Middle frontal gyrus (tissue), 1 donor: Measurements from ENCODE around the gene LANCL2.
"Not testable (repeated sequence)": the region's sequence is repeated elsewhere in the genome, so short reads cannot be mapped to it uniquely, and the experiment has no call there.

Experiments used
- DNase-seq: peaks from one replicate; pipeline ENCODE4 v3.0.0-alpha.2; 2015; ENCODE audit warnings: low spot score; ENCODE audit errors: extremely low spot score

LANCL2 gene, protein sequence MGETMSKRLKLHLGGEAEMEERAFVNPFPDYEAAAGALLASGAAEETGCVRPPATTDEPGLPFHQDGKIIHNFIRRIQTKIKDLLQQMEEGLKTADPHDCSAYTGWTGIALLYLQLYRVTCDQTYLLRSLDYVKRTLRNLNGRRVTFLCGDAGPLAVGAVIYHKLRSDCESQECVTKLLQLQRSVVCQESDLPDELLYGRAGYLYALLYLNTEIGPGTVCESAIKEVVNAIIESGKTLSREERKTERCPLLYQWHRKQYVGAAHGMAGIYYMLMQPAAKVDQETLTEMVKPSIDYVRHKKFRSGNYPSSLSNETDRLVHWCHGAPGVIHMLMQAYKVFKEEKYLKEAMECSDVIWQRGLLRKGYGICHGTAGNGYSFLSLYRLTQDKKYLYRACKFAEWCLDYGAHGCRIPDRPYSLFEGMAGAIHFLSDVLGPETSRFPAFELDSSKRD

DNA sequence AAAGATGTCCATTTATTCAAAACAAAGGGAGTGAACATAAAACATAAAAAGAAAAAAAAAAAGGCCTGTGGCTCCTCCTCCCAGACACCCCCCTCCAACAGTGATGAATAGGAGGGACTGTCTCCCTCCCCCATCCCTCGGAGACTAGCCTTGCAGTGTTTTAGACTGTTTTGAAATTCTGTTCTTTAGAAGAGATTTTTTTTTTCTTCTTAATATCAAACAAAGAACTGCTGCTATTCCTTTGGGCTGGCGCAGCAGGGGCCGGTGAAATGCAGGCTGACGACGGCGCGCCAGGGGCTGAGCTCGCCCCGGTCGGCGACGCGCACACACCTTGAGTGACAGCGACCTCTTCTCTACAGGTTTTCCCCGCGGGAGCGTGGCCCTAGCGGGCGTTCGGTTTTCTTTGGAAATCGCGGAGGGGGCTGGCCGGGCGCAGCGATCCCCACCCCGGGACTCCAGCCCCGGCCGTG lies at the start of gene LANCL2:
Gene LANCL2, plus strand, starts transcription at position 133 of the 470 bp plus-strand sequence. CDS start 689 bp downstream, outside the sequence.
- no peak for DNase-seq

DNA sequence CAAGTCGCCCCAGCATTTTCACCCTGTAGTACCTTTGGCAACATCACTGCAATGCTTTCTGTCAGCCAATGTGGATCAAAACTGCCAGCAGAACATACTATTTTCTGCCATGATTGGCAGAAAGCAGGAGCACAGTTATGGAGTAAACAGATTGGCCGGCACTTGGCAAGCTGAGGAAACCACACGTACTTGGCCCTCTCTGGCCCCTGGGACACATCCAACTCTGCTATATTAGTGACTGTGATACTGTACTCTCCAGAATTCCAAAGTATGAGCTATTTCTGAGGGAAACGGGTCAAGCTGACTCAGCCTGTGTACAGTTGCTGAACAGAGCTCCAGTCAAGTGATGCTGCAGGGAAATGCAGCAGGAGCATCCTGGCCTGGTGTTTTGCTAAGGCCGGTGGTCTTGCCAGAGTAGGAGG lies 39.8 kb upstream of the LANCL2 start:
- DNase-seq: no peak

DNA sequence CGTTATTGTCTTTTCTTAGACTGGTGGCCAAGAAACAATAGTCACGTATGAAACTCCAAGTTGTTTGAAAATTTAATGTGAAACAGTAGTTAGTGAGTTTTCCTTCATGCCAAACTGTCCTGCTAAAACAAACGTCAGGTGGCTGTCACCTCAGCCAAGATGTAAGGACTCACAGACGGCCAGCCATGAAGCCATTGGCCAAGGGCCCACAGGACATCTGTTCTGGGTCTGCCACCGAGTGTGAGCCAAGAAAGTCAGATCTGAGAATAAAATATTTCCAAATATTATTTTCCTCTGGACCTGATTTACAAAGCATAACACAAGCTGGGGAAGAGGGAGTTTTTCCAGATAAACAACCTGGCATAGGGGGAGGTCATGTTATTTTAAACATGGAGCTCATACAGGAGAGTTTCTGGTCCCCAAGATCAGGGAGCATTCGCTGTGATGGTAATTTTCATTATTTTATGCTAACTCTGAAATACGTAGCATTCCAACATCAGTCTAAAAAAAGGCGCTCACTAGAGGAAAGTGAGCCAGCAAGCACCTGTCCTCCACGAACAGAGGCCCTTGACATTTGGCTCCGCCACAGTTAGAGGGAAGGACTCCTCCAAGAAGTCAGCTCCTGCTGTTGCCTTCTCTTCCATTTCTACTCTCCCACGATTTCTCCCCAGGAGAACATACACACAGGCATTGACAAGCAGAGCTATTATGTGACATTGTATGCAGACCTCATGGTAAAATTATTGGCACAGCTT lies 38.9 kb upstream of the LANCL2 start:
- no peak for DNase-seq

DNA sequence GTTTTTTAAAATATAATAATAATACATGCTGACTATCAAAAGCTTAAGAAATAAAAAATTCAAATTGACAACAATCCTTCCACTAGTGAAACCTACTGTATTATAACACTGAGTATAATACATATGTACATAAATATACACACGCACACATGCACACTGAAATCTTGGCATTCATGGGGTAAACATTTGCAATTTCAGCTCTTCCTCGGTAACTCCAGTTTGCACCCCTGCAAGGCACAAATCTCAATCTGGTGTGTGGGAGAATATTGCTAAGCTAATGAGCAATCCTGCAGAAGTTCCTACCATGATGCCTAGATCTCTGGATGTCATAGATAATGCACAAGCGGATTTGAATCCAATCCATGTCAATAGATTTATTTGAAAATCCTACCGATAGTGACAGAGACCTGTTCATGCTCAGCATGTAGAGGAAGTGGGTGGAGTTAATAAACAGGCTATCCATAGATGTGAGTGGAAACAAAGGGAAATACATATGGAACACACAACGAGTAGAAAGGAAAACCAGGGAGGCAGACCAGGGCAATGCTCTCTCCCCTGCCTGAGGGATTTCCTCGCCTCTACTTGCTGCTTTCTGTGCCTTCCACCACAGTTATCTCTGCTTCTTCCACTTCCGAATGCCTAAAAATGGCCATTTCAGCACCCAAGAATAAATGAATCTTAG lies 38.1 kb upstream of the LANCL2 start:
- no peak for DNase-seq

DNA sequence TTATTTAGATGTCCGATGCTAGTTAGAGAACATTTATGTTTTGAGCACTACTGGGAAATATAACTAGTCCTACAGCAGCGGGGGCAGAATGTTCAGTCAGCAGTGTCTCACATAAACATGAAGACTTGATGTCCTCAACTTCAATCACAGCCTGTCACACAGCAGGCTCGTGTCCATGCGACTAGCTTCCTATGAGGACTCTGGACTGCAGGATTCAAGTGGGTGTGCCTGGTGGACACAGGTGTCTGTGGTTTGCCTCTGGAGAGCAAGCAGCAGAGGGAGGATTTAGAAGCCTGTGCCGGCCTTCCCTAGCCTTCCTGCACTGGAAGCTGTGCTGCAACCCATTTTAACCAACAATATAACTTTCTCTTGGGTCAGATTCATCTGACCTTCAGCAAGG lies 30.0 kb upstream of the LANCL2 start:
- DNase-seq: no peak

DNA sequence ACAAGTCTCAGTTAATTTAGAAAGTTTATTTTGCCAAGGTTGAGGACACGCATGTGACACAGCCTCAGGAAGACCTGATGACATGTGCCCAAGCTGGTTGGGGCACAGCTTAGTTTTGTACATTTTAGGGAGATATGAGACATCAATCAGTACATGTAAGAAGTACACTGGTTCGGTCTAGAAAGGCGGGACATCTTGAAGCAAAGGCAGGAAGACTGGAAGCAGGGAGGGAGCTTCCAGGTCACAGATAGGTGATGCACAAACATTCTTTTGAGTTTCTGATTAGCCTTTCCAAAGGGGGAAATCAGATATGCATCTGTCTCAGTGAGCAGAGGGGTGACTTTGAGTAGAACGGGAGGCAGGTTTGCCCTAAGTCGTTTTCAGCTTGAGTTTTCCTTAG lies 29.4 kb upstream of the LANCL2 start:
- no peak for DNase-seq

DNA sequence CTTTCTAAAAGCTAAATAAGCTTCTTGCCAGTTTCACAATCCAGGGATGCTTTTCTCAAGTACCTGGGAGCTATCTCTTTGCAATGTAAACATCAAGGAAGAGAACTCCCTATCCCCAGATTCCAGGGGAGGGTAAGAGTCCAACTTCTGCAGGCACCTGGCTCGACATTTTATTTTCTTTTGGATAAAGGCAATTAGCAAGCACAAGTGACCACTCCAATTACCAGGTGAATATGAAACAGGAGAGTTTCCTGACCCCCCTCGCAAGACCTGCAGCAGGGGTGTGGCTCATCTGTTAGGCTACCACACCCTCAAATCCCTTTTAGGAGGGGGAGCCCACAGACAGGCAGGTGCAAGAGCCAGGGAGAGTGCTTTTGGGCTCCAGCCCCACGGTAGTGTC lies 28.6 kb upstream of the LANCL2 start:
- no peak for DNase-seq

DNA sequence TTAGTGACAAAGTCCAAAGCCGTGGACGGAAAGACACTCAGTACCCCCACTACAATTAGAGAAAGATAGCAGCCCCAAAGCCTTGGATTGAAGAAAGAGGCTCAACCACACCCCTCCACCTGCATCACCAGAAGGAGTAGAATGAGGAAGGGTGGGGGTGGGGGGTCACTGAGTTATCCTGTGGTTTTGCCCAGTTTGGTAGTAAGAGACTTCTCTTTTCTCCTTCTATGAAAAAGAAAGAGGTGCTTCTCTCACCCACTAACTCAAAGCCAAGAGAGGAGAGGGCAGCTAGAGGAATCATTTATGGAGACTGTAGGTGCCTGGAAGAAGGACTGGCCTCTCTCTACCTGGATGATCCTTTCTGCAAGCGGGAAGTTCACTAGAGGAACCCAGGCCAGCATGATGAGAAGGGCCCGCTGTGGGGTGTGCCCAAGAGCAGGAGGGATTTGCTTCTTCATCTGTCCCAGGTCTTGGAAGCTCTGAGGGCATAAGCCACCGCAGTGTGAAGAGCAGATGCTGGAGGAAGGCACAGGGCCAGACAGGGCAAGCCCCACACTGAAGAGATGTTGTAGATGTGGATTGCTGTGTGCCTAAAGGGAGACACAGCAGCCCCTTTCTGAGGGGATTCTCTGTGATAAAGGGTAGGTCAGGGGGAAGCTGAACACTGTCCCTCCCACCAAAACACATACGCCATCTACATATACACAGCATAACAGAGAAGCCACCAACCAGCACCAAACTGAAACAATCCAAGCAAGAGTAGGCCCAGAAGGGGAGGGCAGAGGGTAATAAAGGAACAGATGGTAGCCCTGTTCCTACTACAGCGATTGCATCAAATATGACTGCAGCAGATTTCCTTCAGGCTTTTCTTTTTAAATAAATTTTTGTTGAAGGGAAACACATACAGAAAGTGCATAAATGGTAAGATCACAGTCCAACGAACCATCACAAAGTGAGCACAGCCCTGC lies 25.8 kb upstream of the LANCL2 start:
- DNase-seq: no peak

DNA sequence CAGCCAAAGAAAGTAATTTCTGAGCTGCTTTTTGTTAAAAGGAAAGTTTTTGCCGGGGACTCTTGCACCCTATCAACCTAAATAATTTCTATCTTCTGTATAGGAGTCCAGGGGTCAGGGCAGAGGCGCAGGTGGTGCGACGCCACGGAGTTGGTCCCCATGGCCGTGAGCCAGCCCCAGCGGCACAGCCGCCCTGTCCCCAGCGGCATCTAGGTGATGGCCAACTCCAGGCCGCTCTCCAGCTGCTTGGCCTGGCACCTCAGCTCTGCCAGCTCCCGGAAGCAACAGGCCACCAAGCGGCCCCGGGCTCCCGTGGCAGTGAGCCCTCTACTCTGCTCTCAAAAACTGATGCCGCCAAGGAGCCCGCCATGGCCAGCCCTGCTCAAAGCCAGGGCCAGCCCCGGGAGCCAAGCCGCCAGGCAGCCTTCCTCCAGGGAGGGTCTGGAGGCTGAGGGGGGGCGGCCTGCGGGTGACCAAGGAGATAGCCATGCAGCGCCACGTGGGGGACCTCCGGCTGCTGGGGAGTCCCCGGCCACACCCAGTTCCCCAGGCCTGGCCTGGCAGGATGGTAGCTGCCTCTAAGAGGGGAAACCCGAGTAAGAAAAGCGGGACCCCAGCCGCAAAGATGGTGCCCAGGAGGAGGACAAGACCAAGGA lies 22.8 kb upstream of the LANCL2 start:
- no peak for DNase-seq

DNA sequence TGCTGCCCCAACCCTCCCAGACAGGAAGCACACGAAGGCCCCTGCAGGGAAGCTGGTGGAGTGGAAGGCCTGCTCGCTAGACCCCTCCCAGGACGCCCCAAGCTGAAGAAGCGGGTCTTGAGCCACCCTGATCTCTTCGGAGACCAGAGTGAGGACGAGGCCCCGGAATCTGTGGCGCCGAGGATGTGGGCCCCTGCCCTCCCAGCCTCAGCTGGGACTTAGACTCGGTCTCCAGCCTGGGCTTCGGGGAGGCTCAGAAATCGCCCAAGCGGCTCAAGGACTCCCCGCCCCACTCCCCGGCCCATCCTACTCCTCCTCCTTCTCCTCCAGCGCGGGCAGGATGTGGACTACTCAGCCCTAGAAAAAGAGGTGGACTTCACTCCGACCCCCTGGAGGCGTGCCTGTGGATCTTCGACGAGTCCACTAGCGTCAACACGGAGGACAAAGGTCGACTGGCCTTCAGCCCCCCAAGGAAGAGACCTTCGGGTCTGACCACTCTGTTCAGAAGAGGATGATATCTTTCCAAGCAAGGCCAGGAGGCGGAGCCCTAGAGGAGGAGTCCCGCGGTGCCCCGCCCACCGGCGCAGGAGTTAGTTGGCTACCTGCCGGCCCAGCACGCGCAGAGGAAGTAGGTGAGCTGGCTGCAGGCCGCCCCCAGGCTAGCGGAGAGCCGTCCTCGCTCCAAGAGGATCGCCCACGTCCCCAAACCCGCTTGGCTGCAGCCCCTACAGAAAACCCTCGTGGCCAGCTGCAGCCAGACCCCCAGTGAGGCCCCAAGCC lies 21.9 kb upstream of the LANCL2 start:
- DNase-seq: no peak

DNA sequence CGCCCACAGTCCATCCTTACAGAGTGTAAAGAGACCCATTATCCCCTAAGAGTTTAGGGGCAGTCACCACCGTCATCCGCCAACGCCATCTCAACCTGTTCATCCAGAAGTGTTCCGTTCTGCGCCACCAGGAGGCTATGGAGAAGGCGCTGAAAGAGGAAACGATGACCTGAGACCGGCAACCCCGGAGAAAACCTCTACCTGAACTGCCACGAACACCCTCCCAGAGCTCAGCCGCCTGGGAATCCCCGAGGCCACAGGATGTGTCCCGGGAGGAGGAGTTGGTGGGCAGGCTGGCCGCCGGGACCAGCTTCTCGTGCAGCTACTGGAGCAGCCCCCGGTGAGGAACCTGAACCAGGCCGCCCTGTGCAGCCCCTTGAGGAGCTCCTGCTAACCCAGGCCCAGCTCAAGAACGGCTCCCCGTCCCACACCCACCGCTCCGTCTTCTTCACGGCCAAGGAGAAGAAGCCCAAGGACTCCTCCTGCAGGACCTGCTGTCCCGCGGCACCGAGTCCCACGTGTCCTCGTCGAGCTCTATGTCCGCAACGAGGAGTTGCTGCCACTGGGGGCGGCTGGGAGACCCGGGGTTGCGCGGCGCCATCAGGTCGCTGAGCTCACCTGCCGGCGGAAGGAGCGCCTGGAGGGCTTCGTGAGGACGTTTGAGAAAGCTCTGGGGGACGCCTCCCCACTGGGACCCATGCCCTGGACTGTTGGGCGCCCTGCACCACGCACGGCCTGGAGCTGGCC lies 21.1 kb upstream of the LANCL2 start:
- no peak for DNase-seq

DNA sequence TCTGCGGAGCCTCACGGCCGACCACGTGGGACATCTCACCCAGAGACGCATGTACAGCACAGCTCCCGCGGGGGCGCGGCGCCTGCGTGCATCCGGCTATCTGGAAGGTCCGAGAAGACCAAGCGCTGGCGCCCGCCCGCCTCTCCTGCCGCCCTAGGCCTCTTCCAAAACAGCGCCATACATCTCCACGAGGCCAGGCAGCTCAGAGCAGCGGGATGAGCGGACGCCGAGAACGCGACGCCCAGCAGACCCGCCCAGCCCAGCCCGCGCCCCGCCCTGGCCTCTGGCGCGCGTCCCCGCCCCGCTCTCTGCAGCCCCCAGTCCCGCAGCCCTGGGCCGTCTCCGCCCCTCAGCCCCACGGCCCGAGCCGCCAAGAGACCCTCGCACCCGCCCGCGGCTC lies 20.3 kb upstream of the LANCL2 start:
- no peak for DNase-seq

DNA sequence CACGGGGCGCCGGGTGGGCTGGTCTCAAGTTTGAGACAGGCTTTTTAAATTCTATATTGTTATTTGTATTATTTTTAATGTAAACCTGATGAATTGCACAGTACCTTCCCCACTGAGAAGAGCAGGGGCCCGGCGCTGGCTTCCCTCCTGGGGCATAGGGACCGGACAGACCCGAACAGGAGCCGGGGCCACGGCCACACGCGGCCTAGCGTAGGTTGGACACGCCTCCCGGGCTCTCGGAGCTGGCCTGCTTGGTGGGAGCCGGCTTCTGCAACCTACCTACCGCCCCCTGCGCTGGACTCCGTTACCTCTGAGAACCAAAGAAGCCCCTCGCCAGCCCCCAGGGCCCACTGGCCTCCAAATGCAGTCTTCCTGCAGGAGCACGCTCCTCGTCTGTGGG lies 19.8 kb upstream of the LANCL2 start:
- no peak for DNase-seq

DNA sequence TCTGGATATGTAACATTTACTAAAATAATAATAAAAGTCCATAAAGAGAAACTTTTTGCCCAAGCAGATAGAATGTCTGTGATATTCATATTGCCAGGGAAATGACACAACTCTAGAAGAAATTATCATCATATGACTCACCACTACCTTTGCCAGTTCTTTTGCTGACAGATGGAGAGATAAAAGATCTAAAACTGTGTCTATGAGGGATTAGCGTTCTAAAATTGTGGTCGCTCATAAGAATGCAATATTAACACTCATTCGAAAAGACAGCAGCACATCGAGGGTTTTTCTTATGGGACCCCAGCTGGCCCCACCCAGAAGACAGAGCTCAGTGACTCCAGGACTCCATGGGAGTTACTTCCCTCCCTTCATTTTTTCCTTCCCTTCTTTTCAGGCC lies 16.6 kb upstream of the LANCL2 start:
- DNase-seq: no peak

DNA sequence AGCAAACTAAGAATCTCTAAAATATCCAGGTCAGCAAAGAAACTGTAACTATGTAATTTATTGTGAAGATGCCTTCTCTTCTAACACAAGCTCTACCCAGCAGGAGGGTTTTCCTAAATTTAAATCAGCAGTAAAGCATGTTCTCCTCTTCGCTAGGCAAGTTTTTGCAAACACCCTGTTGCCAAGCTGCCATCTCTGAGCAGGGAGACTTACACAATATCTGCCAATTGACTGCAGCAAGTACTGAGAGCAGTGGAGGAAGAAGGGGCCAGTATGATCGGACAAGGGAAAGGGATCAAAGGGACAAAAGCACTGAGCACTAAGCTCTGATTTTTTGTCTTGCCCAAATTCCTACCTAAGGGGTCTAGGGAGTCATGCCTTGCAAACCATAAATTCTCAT lies 16.0 kb upstream of the LANCL2 start:
- DNase-seq: no peak

DNA sequence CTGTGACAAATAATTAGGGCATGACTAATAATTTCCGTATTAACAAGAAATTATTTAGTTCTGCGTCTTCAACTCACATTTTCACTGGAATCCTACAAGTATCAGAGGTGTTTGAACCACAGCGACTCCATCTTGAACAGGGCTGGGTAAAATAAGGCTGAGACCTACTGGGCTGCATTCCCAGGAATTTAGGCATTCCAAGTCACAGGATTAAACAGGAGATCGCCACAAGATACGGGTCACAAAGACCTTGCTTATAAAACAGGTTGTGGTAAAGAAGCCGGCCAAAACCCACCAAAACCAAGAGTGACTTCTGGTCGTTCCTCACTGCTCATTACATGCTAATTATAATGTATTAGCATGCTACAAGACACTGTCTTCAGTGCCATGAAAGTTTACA lies 14.9 kb upstream of the LANCL2 start:
- no peak for DNase-seq

DNA sequence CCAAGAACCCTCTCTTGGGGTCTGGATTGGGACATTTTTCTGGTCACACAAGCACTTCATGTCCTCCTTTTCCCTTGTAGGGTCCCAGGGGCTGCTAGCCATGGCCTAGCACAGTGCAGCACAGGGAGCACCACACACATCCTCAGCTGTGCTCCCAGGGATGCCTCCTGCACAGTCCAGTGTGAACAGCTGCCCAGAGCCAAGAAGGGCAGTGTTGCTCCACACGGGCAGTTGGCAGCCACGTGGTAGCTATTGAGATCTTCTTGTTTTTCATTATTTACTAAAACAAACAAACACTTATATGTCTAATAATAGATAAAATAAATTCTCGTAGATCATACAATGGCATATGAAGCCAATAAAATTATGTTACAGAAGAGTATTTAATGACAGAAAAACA lies 13.9 kb upstream of the LANCL2 start:
- no peak for DNase-seq

DNA sequence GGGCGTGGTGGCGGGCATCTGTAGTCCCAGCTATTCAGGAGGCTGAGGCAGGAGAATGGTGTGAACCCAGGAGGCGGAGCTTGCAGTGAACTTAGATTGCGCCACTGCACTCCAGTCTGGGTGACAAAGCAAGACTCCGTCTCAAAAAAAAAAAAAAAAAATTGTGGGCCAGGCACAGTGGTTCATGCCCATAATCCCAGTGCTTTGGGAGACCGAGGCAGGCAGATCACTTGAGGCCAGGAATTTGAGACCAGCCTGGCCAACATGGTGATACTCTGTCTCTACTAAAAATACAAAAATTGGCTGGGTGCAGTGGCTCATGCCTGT lies 12.2 kb upstream of the LANCL2 start:
- not testable (repeated sequence) for DNase-seq

DNA sequence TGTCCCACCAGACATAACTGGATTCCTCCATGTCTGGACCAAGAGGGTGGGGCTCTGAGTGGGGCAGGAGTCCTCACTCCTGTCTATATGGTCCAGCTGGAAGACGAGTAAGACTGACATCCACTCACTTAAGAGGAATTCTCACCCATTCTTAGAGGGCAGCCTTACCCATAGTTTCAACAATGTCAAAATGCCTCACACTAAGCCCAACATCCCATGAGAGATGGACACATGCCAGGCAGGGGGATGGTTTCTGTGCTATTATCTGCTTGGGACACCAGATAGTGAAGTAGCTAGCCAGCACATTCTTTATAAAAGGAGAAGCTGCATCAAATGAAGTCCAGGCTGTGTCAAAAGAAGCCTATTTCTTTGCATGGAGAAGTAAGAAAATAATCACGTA lies 4.7 kb upstream of the LANCL2 start:
- DNase-seq: no peak
